B cell (primary cell): ENCODE results near the gene CGB1. TPM values are rescaled to one million over a fixed set of nuclear protein-coding genes. Genes with fewer than 3 reads are reported as not detected.
"Not testable (repeated sequence)": the region's sequence is repeated elsewhere in the genome, so short reads cannot be mapped to it uniquely, and the experiment has no call there.

Experiments used
- ATAC-seq: fragments of 200-7000 bp; cut with Tn5 transposase; one replicate; pipeline ENCODE4 v1.10.0; 2021; ENCODE audit warnings: low read depth, mild to moderate bottlenecking, moderate number of reproducible peaks, moderate library complexity
- CTCF ChIA-PET: fragments of 350-600 bp; sonication (Branson Sonifier 250); formaldehyde crosslinking; loops from one replicate; lab custom pipeline; 2021; ENCODE audit warnings: antibody characterized with exemption, inconsistent platforms; lab: Charles Lee
- POLR2A ChIA-PET: fragments of 350-600 bp; sonication (Branson Sonifier 250); formaldehyde crosslinking; loops from one replicate; lab custom pipeline; 2021; ENCODE audit warnings: antibody characterized with exemption; lab: Charles Lee
- DNase-seq: peaks from one replicate; pipeline ENCODE4 v3.0.0; 2013
- H2AFZ ChIP-seq: 2 replicates; pipeline ENCODE4 v1.6.1; 2012; ENCODE audit warnings: mild to moderate bottlenecking, low read depth, low read length; ENCODE audit not compliant: insufficient read depth, poor library complexity, severe bottlenecking
- H3K27ac ChIP-seq, 2 donors: 1 replicate in 1 of 2; 2 replicates in 1 of 2; pipeline ENCODE4 v1.5.1; 2012 to 2013; ENCODE audit warnings: low read length in 2 of 2, mild to moderate bottlenecking in 2 of 2, moderate library complexity in 1 of 2
- H3K27me3 ChIP-seq, 4 experiments: fragments of 200-600 bp in 1 of 4; sonication (generic) in 1 of 4; replicated peaks in 1 of 4; 1 replicate in 2 of 4; 2 replicates in 2 of 4; pipeline versions ENCODE4 v1.6.1 to v1.7.0; 2013 to 2016; ENCODE audit warnings: low read length in 3 of 4, mild to moderate bottlenecking in 2 of 4, mixed read lengths in 1 of 4, moderate library complexity in 1 of 4; ENCODE audit not compliant: insufficient read depth in 4 of 4, control insufficient read depth in 3 of 4; ENCODE audit errors: control extremely low read depth in 1 of 4
- H3K36me3 ChIP-seq, 2 experiments: replicated peaks in 1 of 2; 1 replicate in 1 of 2; 2 replicates in 1 of 2; pipeline versions ENCODE4 v1.6.1 to v1.7.1; 2013; ENCODE audit warnings: low read length in 1 of 2; ENCODE audit not compliant: insufficient read depth in 2 of 2, control insufficient read depth in 1 of 2; ENCODE audit errors: control extremely low read depth in 1 of 2, extremely low read depth in 1 of 2
- H3K4me1 ChIP-seq, 2 donors: fragments of 200-600 bp in 1 of 2; sonication (generic) in 1 of 2; 1 replicate in 1 of 2; 2 replicates in 1 of 2; pipeline versions ENCODE4 v1.5.1 to v1.6.1; 2013 to 2017; ENCODE audit warnings: low read length in 2 of 2; ENCODE audit not compliant: control insufficient read depth in 2 of 2, insufficient read depth in 2 of 2
- H3K4me2 ChIP-seq: replicated peaks from 2 replicates; pipeline ENCODE3; 2012; ENCODE audit warnings: mild to moderate bottlenecking, low read depth, low read length; ENCODE audit not compliant: poor library complexity, severe bottlenecking
- H3K4me3 ChIP-seq, 5 experiments: fragments of 200-600 bp in 1 of 5; sonication (generic) in 1 of 5; 1 replicate in 3 of 5; 2 replicates in 2 of 5; pipeline versions ENCODE4 v1.5.1 to v1.7.0; 2011 to 2016; ENCODE audit warnings: low read length in 4 of 5, mild to moderate bottlenecking in 4 of 5, low read depth in 2 of 5, control low read depth in 1 of 5, moderate library complexity in 1 of 5; ENCODE audit not compliant: insufficient read depth in 1 of 5; ENCODE audit errors: control extremely low read depth in 1 of 5, extremely low read depth in 1 of 5
- H3K79me2 ChIP-seq: fragments of 200-600 bp; sonication (generic); one replicate; pipeline ENCODE4 v1.6.0; 2016; ENCODE audit warnings: low read length; ENCODE audit not compliant: control insufficient read depth, insufficient read depth
- H3K9ac ChIP-seq: fragments of 200-600 bp; sonication (generic); 2 replicates; pipeline ENCODE4 v1.6.1; 2017; ENCODE audit warnings: mild to moderate bottlenecking, low read length, moderate library complexity
- H3K9me3 ChIP-seq, 3 donors: one replicate each; pipeline versions ENCODE4 v1.6.1 to v1.7.1; 2013; ENCODE audit warnings: low read length in 2 of 3; ENCODE audit not compliant: control insufficient read depth in 2 of 3, insufficient read depth in 1 of 3; ENCODE audit errors: control extremely low read depth in 1 of 3
- H4K20me1 ChIP-seq: 2 replicates; pipeline ENCODE4 v1.6.0; 2012; ENCODE audit warnings: mild to moderate bottlenecking, low read length; ENCODE audit not compliant: insufficient read depth, control insufficient read depth, poor library complexity, severe bottlenecking
- H3K27ac Mint-ChIP-seq: one replicate; pipeline ENCODE4 v1.8.0; 2021; ENCODE audit warnings: mixed read lengths
- H3K27me3 Mint-ChIP-seq: one replicate; pipeline ENCODE4 v1.8.0; 2021; ENCODE audit warnings: mixed read lengths
- H3K4me1 Mint-ChIP-seq: one replicate; pipeline ENCODE4 v1.8.0; 2021; ENCODE audit warnings: mixed read lengths
- H3K4me3 Mint-ChIP-seq: one replicate; pipeline ENCODE4 v1.8.0; 2021; ENCODE audit warnings: mixed read lengths
- H3K9me3 Mint-ChIP-seq: one replicate; pipeline ENCODE4 v1.8.0; 2022; ENCODE audit warnings: mixed read lengths; ENCODE audit not compliant: insufficient read depth
- CTCF ChIP-seq: fragments of 200-600 bp; IDR thresholded peaks from one replicate; pipeline ENCODE4 v1.8.0; 2022; ENCODE audit warnings: antibody characterized with exemption, mild to moderate bottlenecking
- EZH2 ChIP-seq: IDR thresholded peaks from 2 replicates; pipeline ENCODE4 v1.6.1; 2012; ENCODE audit warnings: borderline replicate concordance, low read depth, mild to moderate bottlenecking, moderate library complexity, low read length; ENCODE audit not compliant: insufficient read depth, poor library complexity, severe bottlenecking
- WGBS: methylation state at CpG from one replicate; pipeline ENCODE4 v1.1.5; 2013; ENCODE audit warnings: missing lambda C conversion rate; ENCODE audit not compliant: insufficient coverage; 5-methylcytosine and 5-hydroxymethylcytosine counted together
- intact Hi-C: fragments of 100-400 bp; cut with micrococcal nuclease; formaldehyde crosslinking; loops from one replicate; pipeline ENCODE4 v1.10.0; 2022
- polyA plus RNA-seq: library from polyadenylated mRNA; depleted of rRNA; stranded (reverse); fragments of >200 nt; gene quantifications from 2 replicates; pipeline ENCODE4 v1.2.3, GENCODE V29; 2012
- total RNA-seq, 2 donors: library from RNA; stranded (reverse); fragments of 120-200 nt in 1 of 2; gene quantifications; 1 replicate in 1 of 2; 2 replicates in 1 of 2; pipeline versions ENCODE4 v1.2.3 to v1.2.4, GENCODE V29; 2013 to 2022

CGB1 gene
- total and polyA plus RNA-seq, 2 donors (not counting 1 experiment from before 2014, with no cell fraction given), result not detected

DNA sequence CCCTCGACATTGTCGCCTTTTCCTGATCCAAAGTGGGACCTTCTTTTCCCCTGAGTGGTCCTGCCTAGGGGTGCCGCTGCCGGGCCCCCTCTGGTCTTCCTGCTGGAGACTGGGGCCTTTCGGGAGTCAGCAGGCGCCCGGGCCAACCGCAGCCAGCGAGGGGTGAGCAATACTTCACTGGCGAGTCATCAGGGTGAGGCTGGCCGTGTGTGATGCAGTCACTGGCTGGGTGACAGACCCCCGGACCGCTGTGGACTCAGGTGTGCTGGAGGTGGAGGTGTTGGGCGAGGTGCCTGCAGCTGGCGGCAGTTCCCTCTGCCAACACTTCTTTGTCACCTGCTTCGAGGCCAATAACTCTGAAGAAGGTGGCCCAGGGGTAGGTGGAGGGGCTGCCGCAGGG is 5.5 kb upstream of the CGB1 start:
- no peak overlapping the region for H3K27ac ChIP-seq
- no peaks in the 10 kb centered on the region for H4K20me1 ChIP-seq
- no peaks in the 10 kb centered on the region for H3K36me3 ChIP-seq
- CTCF ChIA-PET, result no interaction called here
- DNase-seq, result no peak
- intact Hi-C loops, result no loop called here
- H3K79me2 ChIP-seq, result no peaks in the 10 kb centered on the region
- POLR2A ChIA-PET, result no interaction called here
- no peak for TF ChIP-seq CTCF
- TF ChIP-seq EZH2, result no peak
- no peaks in the 10 kb centered on the region for H3K4me1 ChIP-seq
- no peaks in the 10 kb centered on the region for H3K9me3 ChIP-seq
- H3K27ac Mint-ChIP-seq, result no peak overlapping the region
- H3K9ac ChIP-seq, result no peak overlapping the region
- H3K4me3 Mint-ChIP-seq, result no peak overlapping the region
- 94% methylated on average over 15 of the region's 17 CpGs for WGBS
- no peaks in the 10 kb centered on the region for H3K9me3 Mint-ChIP-seq
- H3K4me1 Mint-ChIP-seq, result no peaks in the 10 kb centered on the region
- no peak for ATAC-seq
- H2AFZ ChIP-seq, result no peak overlapping the region
- H3K27me3 ChIP-seq, result no peaks in the 10 kb centered on the region
- H3K27me3 Mint-ChIP-seq, result peaks cover 9% of the 10 kb centered on the region
- H3K4me2 ChIP-seq, result no peak overlapping the region
- no peak overlapping the region for H3K4me3 ChIP-seq

- CTCF ChIA-PET, H3K4me1 ChIP-seq, H3K27ac Mint-ChIP-seq, DNase-seq, intact Hi-C loops, H3K27ac ChIP-seq, H4K20me1 ChIP-seq, H3K4me3 Mint-ChIP-seq, H3K36me3 ChIP-seq, H3K27me3 ChIP-seq, H3K4me3 ChIP-seq, H3K4me2 ChIP-seq, ATAC-seq, H2AFZ ChIP-seq, H3K79me2 ChIP-seq, H3K9ac ChIP-seq, POLR2A ChIA-PET, H3K4me1 Mint-ChIP-seq, H3K9me3 ChIP-seq, H3K9me3 Mint-ChIP-seq: not testable (repeated sequence)
- WGBS, result no CpG with 5 or more reads among the region's 9 CpGs
- peaks cover 12% of the 10 kb centered on the region for H3K27me3 Mint-ChIP-seq
Measured at GRCh38 chr19:49039736-49040135, 3.0 kb upstream of the CGB1 start.

- H3K4me3 Mint-ChIP-seq, H3K79me2 ChIP-seq, ATAC-seq, H3K27ac ChIP-seq, H3K4me3 ChIP-seq, H3K4me1 ChIP-seq, intact Hi-C loops, H4K20me1 ChIP-seq, POLR2A ChIA-PET, H3K9ac ChIP-seq, H3K27ac Mint-ChIP-seq, H3K27me3 ChIP-seq, H3K36me3 ChIP-seq, CTCF ChIA-PET, H3K4me1 Mint-ChIP-seq, H2AFZ ChIP-seq, H3K9me3 Mint-ChIP-seq, DNase-seq, H3K4me2 ChIP-seq, H3K9me3 ChIP-seq: not testable (repeated sequence)
- H3K27me3 Mint-ChIP-seq, result peaks cover 12% of the 10 kb centered on the region
- 88% methylated on average over 25 of the region's 26 CpGs for WGBS
Measured at GRCh38 chr19:49038557-49039276, 2.0 kb upstream of the CGB1 start.
